ENCODE results near the gene CCDC169. TPM values are rescaled to one million over a fixed set of nuclear protein-coding genes. Genes with fewer than 3 reads are reported as not detected.

The CCDC169 gene
- polyA plus RNA-seq, 1 donor from 2014 or later: 6.9 TPM

GRCh38 chr13:36193151-36193855 lies 104.3 kb downstream of the CCDC169 start:
- no peak overlapping the region for H2AFZ ChIP-seq (ENCODE audit: low read depth, low read length)
- no peaks in the 10 kb centered on the region for H3K36me3 ChIP-seq (ENCODE audit: insufficient read depth, low read length)
- no peaks in the 10 kb centered on the region for H3K9me2 ChIP-seq (ENCODE audit: insufficient read depth, low read length)
- H3F3A ChIP-seq (ENCODE audit: insufficient read depth, low read length, poor library complexity, severe bottlenecking): no peaks in the 10 kb centered on the region
- H3K4me3 ChIP-seq (ENCODE audit: low read length): no peak overlapping the region
- no peaks in the 10 kb centered on the region for H4K20me1 ChIP-seq (ENCODE audit: insufficient read depth)
- H3K4me2 ChIP-seq (ENCODE audit: low read length): no peak overlapping the region
- TF ChIP-seq MXI1 (conservative IDR thresholded peaks at IDR 0.05; ENCODE audit: poor library complexity, severe bottlenecking) (no peak), SMC3 (conservative IDR thresholded peaks at IDR 0.05; ENCODE audit: poor library complexity) (no peak), TAF1 (IDR thresholded peaks at IDR 0.05; ENCODE audit: low read depth) (no peak), POLR2AphosphoS5 (IDR thresholded peaks at IDR 0.05) (no peak), REST (IDR thresholded peaks at IDR 0.05; ENCODE audit: borderline replicate concordance) (no peak), EP300 (conservative IDR thresholded peaks at IDR 0.05; ENCODE audit: poor library complexity, severe bottlenecking) (no peak), RAD21 (conservative IDR thresholded peaks at IDR 0.05) (no peak)
- TF ChIP-seq, protein P1, sequence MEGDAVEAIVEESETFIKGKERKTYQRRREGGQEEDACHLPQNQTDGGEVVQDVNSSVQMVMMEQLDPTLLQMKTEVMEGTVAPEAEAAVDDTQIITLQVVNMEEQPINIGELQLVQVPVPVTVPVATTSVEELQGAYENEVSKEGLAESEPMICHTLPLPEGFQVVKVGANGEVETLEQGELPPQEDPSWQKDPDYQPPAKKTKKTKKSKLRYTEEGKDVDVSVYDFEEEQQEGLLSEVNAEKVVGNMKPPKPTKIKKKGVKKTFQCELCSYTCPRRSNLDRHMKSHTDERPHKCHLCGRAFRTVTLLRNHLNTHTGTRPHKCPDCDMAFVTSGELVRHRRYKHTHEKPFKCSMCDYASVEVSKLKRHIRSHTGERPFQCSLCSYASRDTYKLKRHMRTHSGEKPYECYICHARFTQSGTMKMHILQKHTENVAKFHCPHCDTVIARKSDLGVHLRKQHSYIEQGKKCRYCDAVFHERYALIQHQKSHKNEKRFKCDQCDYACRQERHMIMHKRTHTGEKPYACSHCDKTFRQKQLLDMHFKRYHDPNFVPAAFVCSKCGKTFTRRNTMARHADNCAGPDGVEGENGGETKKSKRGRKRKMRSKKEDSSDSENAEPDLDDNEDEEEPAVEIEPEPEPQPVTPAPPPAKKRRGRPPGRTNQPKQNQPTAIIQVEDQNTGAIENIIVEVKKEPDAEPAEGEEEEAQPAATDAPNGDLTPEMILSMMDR (IDR thresholded peaks at IDR 0.05; ENCODE audit: poor library complexity, severe bottlenecking): no peak
- H3K9ac ChIP-seq (ENCODE audit: low read length): no peak overlapping the region
- no peak overlapping the region for H3K27ac ChIP-seq (ENCODE audit: low read length)
- no peaks in the 10 kb centered on the region for H3K9me3 ChIP-seq (ENCODE audit: low read length)
- no peaks in the 10 kb centered on the region for H3K27me3 ChIP-seq (ENCODE audit: insufficient read depth, low read depth, low read length)
- no peaks in the 10 kb centered on the region for H3K79me2 ChIP-seq (replicated peaks; ENCODE audit: insufficient read depth, low read length)

DNA sequence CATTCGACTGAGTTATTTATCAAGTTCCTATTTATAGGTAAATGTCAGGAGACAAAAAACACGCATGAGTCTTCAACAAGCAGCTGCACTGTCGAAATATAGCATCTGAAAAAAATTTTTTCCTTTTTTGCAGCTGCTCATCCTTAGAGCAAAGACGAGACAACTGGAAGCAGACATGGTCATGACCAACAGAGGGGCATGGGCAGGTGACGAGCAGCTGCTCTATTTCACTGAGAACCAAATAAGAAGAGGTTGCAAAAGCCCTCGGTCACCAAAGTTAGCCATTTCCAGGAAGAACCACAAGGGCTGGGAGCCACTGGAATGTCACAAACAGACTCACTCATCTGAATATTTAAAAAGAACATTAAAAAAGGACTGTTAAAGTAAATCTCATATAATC lies 105.4 kb downstream of the CCDC169 start:
- Histone ChIP-seq H3K27ac (ENCODE audit: low read length) (no peak overlapping the region), H3K4me3 (ENCODE audit: low read length) (no peak overlapping the region), H3K36me3 (ENCODE audit: insufficient read depth, low read length) (no peaks in the 10 kb centered on the region), H2AFZ (ENCODE audit: low read depth, low read length) (no peak overlapping the region), H3K9ac (ENCODE audit: low read length) (no peak overlapping the region), H3K79me2 (replicated peaks; ENCODE audit: insufficient read depth, low read length) (no peaks in the 10 kb centered on the region), H4K20me1 (ENCODE audit: insufficient read depth) (no peaks in the 10 kb centered on the region), H3K27me3 (ENCODE audit: insufficient read depth, low read depth, low read length) (no peaks in the 10 kb centered on the region), H3K9me3 (ENCODE audit: low read length) (no peaks in the 10 kb centered on the region), H3K9me2 (ENCODE audit: insufficient read depth, low read length) (no peaks in the 10 kb centered on the region), H3K4me2 (ENCODE audit: low read length) (no peak overlapping the region), H3F3A (ENCODE audit: insufficient read depth, low read length, poor library complexity, severe bottlenecking) (no peaks in the 10 kb centered on the region)
- TF ChIP-seq EZH2 (IDR thresholded peaks at IDR 0.05; ENCODE audit: borderline replicate concordance, insufficient read depth, low read length, poor library complexity, severe bottlenecking) (no peak), RAD21 (conservative IDR thresholded peaks at IDR 0.05) (no peak), POLR2AphosphoS5 (IDR thresholded peaks at IDR 0.05) (no peak), MXI1 (conservative IDR thresholded peaks at IDR 0.05; ENCODE audit: poor library complexity, severe bottlenecking) (no peak), SMC3 (conservative IDR thresholded peaks at IDR 0.05; ENCODE audit: poor library complexity) (no peak), TAF1 (IDR thresholded peaks at IDR 0.05; ENCODE audit: low read depth) (no peak), EP300 (conservative IDR thresholded peaks at IDR 0.05; ENCODE audit: poor library complexity, severe bottlenecking) (no peak), REST (IDR thresholded peaks at IDR 0.05; ENCODE audit: borderline replicate concordance) (no peak)
- TF ChIP-seq, protein P1 (IDR thresholded peaks at IDR 0.05; ENCODE audit: poor library complexity, severe bottlenecking): no peak

Data from neural cell (in vitro differentiated cells).